H9 (cell line): ENCODE data around the gene CCNYL1. TPM values are rescaled to one million over a fixed set of nuclear protein-coding genes. Genes with fewer than 3 reads are reported as not detected.

Source experiments
- DNase-seq: peaks from one replicate; pipeline ENCODE4 v3.0.0-alpha.2; 2017
- H2AFZ ChIP-seq: one replicate; pipeline ENCODE4 v1.6.1; 2013; ENCODE audit warnings: mild to moderate bottlenecking, low read length, control low read depth, moderate library complexity
- H2AK5ac ChIP-seq: 2 replicates; pipeline ENCODE4 v1.6.1; 2013; ENCODE audit warnings: low read length, control low read depth, mixed read lengths; ENCODE audit not compliant: insufficient read length
- H2BK120ac ChIP-seq: one replicate; pipeline ENCODE4 v1.6.1; 2013; ENCODE audit warnings: low read depth, mild to moderate bottlenecking, low read length, control low read depth, inconsistent platforms; ENCODE audit not compliant: poor library complexity, severe bottlenecking
- H2BK12ac ChIP-seq: 2 replicates; pipeline ENCODE4 v1.6.1; 2013; ENCODE audit warnings: low read length, control low read depth, mixed read lengths, low read depth; ENCODE audit not compliant: insufficient read length
- H2BK15ac ChIP-seq: 2 replicates; pipeline ENCODE4 v1.6.1; 2013; ENCODE audit warnings: low read depth, low read length, control low read depth
- H2BK20ac ChIP-seq: one replicate; pipeline ENCODE4 v1.6.1; 2013; ENCODE audit warnings: low read depth, mild to moderate bottlenecking, low read length, control low read depth, inconsistent platforms; ENCODE audit not compliant: poor library complexity, severe bottlenecking
- H2BK5ac ChIP-seq: 2 replicates; pipeline ENCODE4 v1.6.1; 2013; ENCODE audit warnings: low read length, control low read depth, mixed read lengths; ENCODE audit not compliant: insufficient read length
- H3K14ac ChIP-seq: 2 replicates; pipeline ENCODE4 v1.6.1; 2013; ENCODE audit warnings: low read length, control low read depth; ENCODE audit not compliant: insufficient read depth
- H3K18ac ChIP-seq: 2 replicates; pipeline ENCODE4 v1.6.1; 2013; ENCODE audit warnings: low read depth, mild to moderate bottlenecking, mixed read lengths, low read length, control low read depth; ENCODE audit not compliant: insufficient read length
- H3K23ac ChIP-seq: 2 replicates; pipeline ENCODE4 v1.6.1; 2013; ENCODE audit warnings: low read length, control low read depth, mixed read lengths, low read depth; ENCODE audit not compliant: insufficient read length
- H3K23me2 ChIP-seq: 2 replicates; pipeline ENCODE4 v1.6.1; 2013; ENCODE audit warnings: low read depth, mild to moderate bottlenecking, mixed read lengths, low read length, control low read depth; ENCODE audit not compliant: insufficient read length, poor library complexity, severe bottlenecking
- H3K27ac ChIP-seq: 2 replicates; pipeline ENCODE4 v1.5.1; 2013; ENCODE audit warnings: low read length, control low read depth, mixed read lengths, low read depth; ENCODE audit not compliant: insufficient read length
- H3K27me3 ChIP-seq: 2 replicates; pipeline ENCODE4 v1.6.1; 2013; ENCODE audit warnings: low read length, control low read depth, inconsistent platforms; ENCODE audit not compliant: insufficient read depth
- H3K4ac ChIP-seq: 2 replicates; pipeline ENCODE4 v1.6.1; 2013; ENCODE audit warnings: low read depth, mild to moderate bottlenecking, control low read depth, inconsistent platforms, low read length, moderate library complexity
- H3K4me1 ChIP-seq: 2 replicates; pipeline ENCODE4 v1.6.1; 2013; ENCODE audit warnings: low read length, control low read depth, inconsistent platforms; ENCODE audit not compliant: insufficient read depth
- H3K4me2 ChIP-seq: 2 replicates; pipeline ENCODE4 v1.6.1; 2013; ENCODE audit warnings: low read length, control low read depth, mixed read lengths; ENCODE audit not compliant: insufficient read length, insufficient read depth
- H3K56ac ChIP-seq: 2 replicates; pipeline ENCODE4 v1.6.1; 2013; ENCODE audit warnings: low read depth, mild to moderate bottlenecking, mixed read lengths, low read length, control low read depth; ENCODE audit not compliant: insufficient read length
- H3K79me1 ChIP-seq: 2 replicates; pipeline ENCODE4 v1.6.1; 2013; ENCODE audit warnings: low read depth, mild to moderate bottlenecking, moderate library complexity, low read length, control low read depth, inconsistent platforms; ENCODE audit not compliant: insufficient read depth, poor library complexity, severe bottlenecking
- H3K79me2 ChIP-seq: 2 replicates; pipeline ENCODE4 v1.6.1; 2013; ENCODE audit warnings: low read length, control low read depth, inconsistent platforms; ENCODE audit not compliant: insufficient read depth
- H3K9ac ChIP-seq: 2 replicates; pipeline ENCODE4 v1.6.1; 2013; ENCODE audit warnings: low read length, control low read depth, mixed read lengths; ENCODE audit not compliant: insufficient read length; ENCODE audit errors: extremely low read depth
- H3K9me3 ChIP-seq: one replicate; pipeline ENCODE4 v1.6.1; 2013; ENCODE audit warnings: low read depth, low read length, inconsistent platforms; ENCODE audit not compliant: control insufficient read depth
- H3T11ph ChIP-seq: one replicate; pipeline ENCODE4 v1.6.1; 2013; ENCODE audit warnings: mild to moderate bottlenecking, low read length, control low read depth, inconsistent platforms
- H4K20me1 ChIP-seq: one replicate; pipeline ENCODE4 v1.6.1; 2013; ENCODE audit not compliant: control insufficient read depth, insufficient read length, insufficient read depth
- H4K5ac ChIP-seq: 2 replicates; pipeline ENCODE4 v1.6.1; 2013; ENCODE audit warnings: low read depth, mild to moderate bottlenecking, mixed read lengths, low read length, control low read depth; ENCODE audit not compliant: insufficient read length
- H4K8ac ChIP-seq: replicated peaks from 2 replicates; pipeline ENCODE4 v1.6.1; 2013; ENCODE audit warnings: low read length, control low read depth, mixed read lengths, low read depth; ENCODE audit not compliant: insufficient read length
- H4K91ac ChIP-seq: 2 replicates; pipeline ENCODE4 v1.6.1; 2013; ENCODE audit warnings: low read depth, mild to moderate bottlenecking, moderate library complexity, mixed read lengths, low read length, control low read depth; ENCODE audit not compliant: insufficient read length
- H3K27ac Mint-ChIP-seq, 3 experiments: 2 replicates in 2 of 3; 3 replicates in 1 of 3; pipeline ENCODE4 v1.8.0; 2020 to 2021; ENCODE audit warnings: mixed read lengths in 3 of 3, mild to moderate bottlenecking in 1 of 3, moderate library complexity in 1 of 3
- H3K27me3 Mint-ChIP-seq: 2 replicates; pipeline ENCODE4 v1.8.0; 2021; ENCODE audit warnings: low read depth, mild to moderate bottlenecking, moderate library complexity, mixed read lengths
- H3K36me3 Mint-ChIP-seq, 3 experiments: 2 replicates in 2 of 3; 3 replicates in 1 of 3; pipeline ENCODE4 v1.8.0; 2020 to 2021; ENCODE audit warnings: low read depth in 3 of 3, mixed read lengths in 3 of 3; ENCODE audit not compliant: insufficient read depth in 1 of 3
- H3K4me1 Mint-ChIP-seq, 2 experiments: 2 replicates each; pipeline ENCODE4 v1.8.0; 2020; ENCODE audit warnings: mixed read lengths in 2 of 2
- H3K4me3 Mint-ChIP-seq, 2 experiments: 2 replicates in 1 of 2; 3 replicates in 1 of 2; pipeline ENCODE4 v1.8.0; 2020 to 2021; ENCODE audit warnings: mild to moderate bottlenecking in 2 of 2, mixed read lengths in 2 of 2, moderate library complexity in 1 of 2
- H3K9me3 Mint-ChIP-seq, 2 experiments: 2 replicates in 1 of 2; 3 replicates in 1 of 2; pipeline ENCODE4 v1.8.0; 2020; ENCODE audit warnings: mild to moderate bottlenecking in 2 of 2, mixed read lengths in 2 of 2, moderate library complexity in 1 of 2
- CTCF ChIP-seq: fragments of 200-600 bp; sonication (generic); conservative IDR thresholded peaks from 3 replicates; pipeline ENCODE4 v1.8.0; 2021; ENCODE audit warnings: antibody characterized with exemption, mild to moderate bottlenecking
- WGBS: extraction: QIAGEN DNeasy Blood & Tissue Kit; methylation state at CpG from one replicate; pipeline ENCODE4 v1.1.7; 2013; ENCODE audit warnings: missing lambda C conversion rate, low lambda C conversion rate, mixed read lengths; ENCODE audit not compliant: insufficient read length; ENCODE audit errors: extremely low coverage; 5-methylcytosine and 5-hydroxymethylcytosine counted together
- total RNA-seq: library from RNA; stranded (reverse); gene quantifications from 2 replicates; pipeline ENCODE4 v1.2.1, GENCODE V29; 2021

Gene CCNYL1
- total RNA-seq, 1 experiment from 2014 or later, result 27.0 TPM

GRCh38 chr2:207676827-207677354, 34.5 kb upstream of the CCNYL1 start:
- no peak overlapping the region for H3K4me2 ChIP-seq
- no peaks in the 10 kb centered on the region for H4K20me1 ChIP-seq
- no peak overlapping the region for H4K8ac ChIP-seq
- no peak overlapping the region for H2AK5ac ChIP-seq
- no peak overlapping the region for H3K4me3 Mint-ChIP-seq
- no peaks in the 10 kb centered on the region for H3K79me1 ChIP-seq
- no peak overlapping the region for H2BK20ac ChIP-seq
- H3K9me3 ChIP-seq, result no peaks in the 10 kb centered on the region
- no peak overlapping the region for H2AFZ ChIP-seq
- H3K4me1 Mint-ChIP-seq, result peaks cover 25 to 32% of the 10 kb centered on the region in 2 experiments
- H3K9me3 Mint-ChIP-seq, result no peaks in the 10 kb centered on the region
- no peak overlapping the region for H3K4ac ChIP-seq
- WGBS, result no CpG with 5 or more reads among the region's 5 CpGs
- no peak overlapping the region for H3K56ac ChIP-seq
- no peak for DNase-seq
- H2BK15ac ChIP-seq, result no peak overlapping the region
- H2BK120ac ChIP-seq, result no peak overlapping the region
- no peak overlapping the region for H3K23ac ChIP-seq
- H3T11ph ChIP-seq, result no peak overlapping the region
- H3K79me2 ChIP-seq, result no peaks in the 10 kb centered on the region
- no peak overlapping the region for H3K9ac ChIP-seq
- H2BK5ac ChIP-seq, result no peak overlapping the region
- no peaks in the 10 kb centered on the region; a peak in 1 of 7 replicates for H3K36me3 Mint-ChIP-seq
- H3K27ac ChIP-seq, result no peak overlapping the region
- H3K4me1 ChIP-seq, result peaks cover 2% of the 10 kb centered on the region; the same call in 1 of the 2 replicates
- H3K23me2 ChIP-seq, result no peaks in the 10 kb centered on the region
- H3K27me3 Mint-ChIP-seq, result no peaks in the 10 kb centered on the region
- H4K91ac ChIP-seq, result no peak overlapping the region
- no peaks in the 10 kb centered on the region for H3K27me3 ChIP-seq
- no peak overlapping the region for H3K14ac ChIP-seq
- H3K27ac Mint-ChIP-seq, result peak overlapping the region; percentile 20 to 24 (median 23); a peak in 4 of 7 replicates
- no peak overlapping the region for H4K5ac ChIP-seq
- TF ChIP-seq CTCF, result no peak
- no peak overlapping the region for H2BK12ac ChIP-seq
- H3K18ac ChIP-seq, result no peak overlapping the region
